Measurements from ENCODE around the gene ZNF526. TPM values are rescaled to one million over a fixed set of nuclear protein-coding genes. Genes with fewer than 3 reads are reported as not detected.

ZNF526 gene
- total and polyA plus RNA-seq, 9 donors = 5.4 to 8.7 (median 6.5) TPM

DNA sequence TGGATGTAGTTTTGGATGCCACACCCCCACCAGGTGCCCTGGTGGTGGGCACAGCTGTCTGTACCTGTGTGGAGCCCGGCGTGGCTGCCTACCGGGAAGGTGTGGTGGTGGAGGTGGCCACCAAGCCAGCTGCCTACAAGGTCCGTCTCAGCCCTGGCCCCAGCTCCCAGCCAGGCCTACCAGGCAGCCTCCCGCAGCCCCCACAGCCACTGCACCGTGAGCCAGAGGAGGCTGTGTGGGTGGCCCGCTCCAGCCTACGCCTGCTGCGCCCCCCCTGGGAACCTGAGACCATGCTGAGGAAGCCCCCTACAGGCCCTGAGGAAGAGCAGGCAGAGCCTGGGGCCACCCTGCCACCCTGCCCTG is 52.4 kb downstream of the ZNF526 start:
- no peaks in the 10 kb centered on the region for H3K27me3 ChIP-seq (ENCODE audit: control insufficient read depth, insufficient read depth, low read length)
- peaks cover 50% of the 10 kb centered on the region for H3K36me3 ChIP-seq (ENCODE audit: control insufficient read depth, insufficient read depth, low read length)
- H3K27ac ChIP-seq (ENCODE audit: low read length) = no peak overlapping the region
- 60% methylated on average over 6 of the region's 9 CpGs for WGBS (ENCODE audit: insufficient coverage)
- peaks cover 41% of the 10 kb centered on the region for H3K4me1 ChIP-seq (ENCODE audit: control insufficient read depth, insufficient read depth, low read length)
- no peak overlapping the region for H3K4me3 ChIP-seq (ENCODE audit: low read length)
- no peak for DNase-seq
- H3K9me3 ChIP-seq (replicated peaks; ENCODE audit: control insufficient read depth, low read depth, low read length) = no peaks in the 10 kb centered on the region

DNA sequence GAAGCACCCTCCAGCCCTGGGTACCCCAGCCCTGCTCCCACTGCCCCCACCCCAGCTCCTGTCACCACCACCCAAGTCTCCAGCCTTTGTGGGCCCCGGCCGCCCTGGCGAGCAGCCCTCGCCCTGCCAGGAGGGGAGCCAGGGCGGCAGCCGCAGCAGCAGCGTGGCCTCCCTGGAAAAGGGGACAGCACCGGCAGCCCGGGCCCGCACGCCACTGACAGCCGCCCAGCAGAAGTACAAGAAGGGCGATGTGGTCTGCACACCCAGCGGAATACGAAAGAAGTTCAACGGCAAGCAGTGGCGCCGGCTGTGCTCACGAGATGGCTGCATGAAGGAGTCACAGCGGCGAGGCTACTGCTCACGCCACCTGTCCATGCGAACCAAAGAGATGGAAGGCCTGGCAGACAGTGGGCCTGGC is 52.9 kb downstream of the ZNF526 start:
- H3K4me3 ChIP-seq (ENCODE audit: low read length) = no peak overlapping the region
- no peak for DNase-seq
- no peaks in the 10 kb centered on the region for H3K9me3 ChIP-seq (replicated peaks; ENCODE audit: control insufficient read depth, low read depth, low read length)
- H3K36me3 ChIP-seq (ENCODE audit: control insufficient read depth, insufficient read depth, low read length) = peaks cover 51% of the 10 kb centered on the region
- no peaks in the 10 kb centered on the region for H3K27me3 ChIP-seq (ENCODE audit: control insufficient read depth, insufficient read depth, low read length)
- no peak overlapping the region for H3K27ac ChIP-seq (ENCODE audit: low read length)
- H3K4me1 ChIP-seq (ENCODE audit: control insufficient read depth, insufficient read depth, low read length) = peaks cover 41% of the 10 kb centered on the region
- WGBS (ENCODE audit: insufficient coverage) = 95% methylated on average over 23 of the region's 23 CpGs

DNA sequence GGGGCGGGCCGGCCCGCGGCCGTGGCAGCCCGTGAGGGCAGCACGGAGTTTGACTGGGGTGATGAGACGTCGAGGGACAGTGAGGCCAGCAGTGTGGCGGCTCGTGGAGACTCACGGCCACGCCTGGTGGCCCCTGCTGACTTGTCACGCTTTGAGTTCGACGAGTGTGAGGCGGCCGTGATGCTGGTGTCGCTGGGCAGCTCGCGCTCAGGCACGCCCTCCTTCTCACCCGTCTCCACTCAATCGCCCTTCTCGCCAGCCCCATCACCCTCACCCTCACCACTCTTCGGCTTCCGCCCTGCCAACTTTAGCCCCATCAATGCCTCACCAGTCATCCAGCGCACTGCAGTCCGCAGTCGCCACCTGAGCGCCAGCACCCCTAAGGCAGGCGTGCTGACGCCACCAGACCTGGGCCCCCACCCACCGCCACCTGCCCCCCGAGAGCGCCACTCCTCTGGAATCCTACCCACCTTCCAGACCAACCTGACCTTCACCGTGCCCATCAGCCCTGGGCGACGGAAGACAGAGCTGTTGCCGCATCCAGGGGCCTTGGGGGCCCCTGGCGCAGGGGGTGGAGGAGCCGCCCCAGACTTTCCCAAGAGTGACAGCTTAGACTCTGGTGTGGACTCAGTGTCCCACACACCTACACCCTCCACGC is 53.4 kb downstream of the ZNF526 start:
- WGBS (ENCODE audit: insufficient coverage) = 93% methylated on average over 43 of the region's 43 CpGs
- peaks cover 46% of the 10 kb centered on the region for H3K4me1 ChIP-seq (ENCODE audit: control insufficient read depth, insufficient read depth, low read length)
- peaks cover 51% of the 10 kb centered on the region for H3K36me3 ChIP-seq (ENCODE audit: control insufficient read depth, insufficient read depth, low read length)
- no peak overlapping the region for H3K4me3 ChIP-seq (ENCODE audit: low read length)
- no peak overlapping the region for H3K27ac ChIP-seq (ENCODE audit: low read length)
- no peaks in the 10 kb centered on the region for H3K9me3 ChIP-seq (replicated peaks; ENCODE audit: control insufficient read depth, low read depth, low read length)
- H3K27me3 ChIP-seq (ENCODE audit: control insufficient read depth, insufficient read depth, low read length) = no peaks in the 10 kb centered on the region
- peak; percentile 5 for DNase-seq

DNA sequence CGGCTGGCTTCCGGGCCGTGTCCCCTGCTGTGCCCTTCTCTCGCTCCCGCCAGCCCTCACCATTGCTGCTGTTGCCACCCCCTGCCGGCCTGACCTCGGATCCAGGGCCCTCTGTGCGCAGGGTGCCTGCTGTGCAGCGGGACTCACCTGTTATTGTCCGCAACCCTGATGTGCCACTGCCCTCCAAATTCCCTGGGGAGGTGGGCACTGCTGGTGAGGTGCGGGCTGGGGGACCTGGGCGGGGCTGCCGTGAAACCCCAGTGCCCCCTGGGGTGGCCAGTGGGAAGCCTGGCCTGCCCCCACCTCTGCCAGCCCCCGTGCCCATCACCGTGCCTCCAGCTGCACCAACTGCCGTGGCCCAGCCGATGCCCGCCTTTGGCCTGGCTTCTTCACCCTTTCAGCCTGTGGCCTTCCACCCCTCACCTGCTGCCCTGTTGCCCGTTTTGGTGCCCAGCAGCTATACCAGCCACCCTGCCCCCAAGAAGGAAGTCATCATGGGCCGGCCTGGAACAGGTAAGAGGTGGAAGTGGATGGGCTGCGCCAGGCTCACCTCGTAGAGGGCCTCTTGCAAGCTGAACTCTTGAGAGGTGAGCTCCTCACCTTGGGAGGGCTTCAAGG is 54.1 kb downstream of the ZNF526 start:
- H3K36me3 ChIP-seq (ENCODE audit: control insufficient read depth, insufficient read depth, low read length) = peaks cover 51% of the 10 kb centered on the region
- no peaks in the 10 kb centered on the region for H3K27me3 ChIP-seq (ENCODE audit: control insufficient read depth, insufficient read depth, low read length)
- no peaks in the 10 kb centered on the region for H3K9me3 ChIP-seq (replicated peaks; ENCODE audit: control insufficient read depth, low read depth, low read length)
- peak; percentile 6 for DNase-seq
- H3K27ac ChIP-seq (ENCODE audit: low read length) = no peak overlapping the region
- peaks cover 53% of the 10 kb centered on the region for H3K4me1 ChIP-seq (ENCODE audit: control insufficient read depth, insufficient read depth, low read length)
- WGBS (ENCODE audit: insufficient coverage) = 95% methylated on average over 20 of the region's 22 CpGs
- H3K4me3 ChIP-seq (ENCODE audit: low read length) = no peak overlapping the region

DNA sequence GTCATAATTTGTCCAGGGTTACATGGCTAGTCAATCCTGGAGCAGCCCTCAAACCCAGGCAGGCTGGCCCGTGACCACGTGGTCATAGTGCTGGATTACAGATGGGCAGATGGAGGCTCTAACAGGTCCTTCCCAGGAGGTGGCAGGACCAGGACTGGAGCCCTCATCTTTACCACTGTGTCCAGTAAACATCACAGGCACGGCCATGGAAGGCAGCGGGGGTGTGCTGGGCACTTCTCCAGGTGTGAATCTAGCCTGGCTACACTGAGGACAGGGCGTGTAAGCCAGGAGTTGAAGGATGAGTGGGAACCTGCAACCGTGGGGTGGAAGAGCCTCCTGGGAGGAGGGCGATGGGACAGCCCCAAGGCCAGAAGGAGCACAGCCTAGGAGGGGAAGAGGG is 55.0 kb downstream of the ZNF526 start:
- Histone ChIP-seq H3K9me3 (replicated peaks; ENCODE audit: control insufficient read depth, low read depth, low read length) (no peaks in the 10 kb centered on the region), H3K4me1 (ENCODE audit: control insufficient read depth, insufficient read depth, low read length) (peaks cover 52% of the 10 kb centered on the region), H3K4me3 (ENCODE audit: low read length) (no peak overlapping the region), H3K27me3 (ENCODE audit: control insufficient read depth, insufficient read depth, low read length) (no peaks in the 10 kb centered on the region), H3K36me3 (ENCODE audit: control insufficient read depth, insufficient read depth, low read length) (peaks cover 51% of the 10 kb centered on the region), H3K27ac (ENCODE audit: low read length) (no peak overlapping the region)
- DNase-seq = peak; percentile 9
- 70% methylated on average over 6 of the region's 7 CpGs for WGBS (ENCODE audit: insufficient coverage)

DNA sequence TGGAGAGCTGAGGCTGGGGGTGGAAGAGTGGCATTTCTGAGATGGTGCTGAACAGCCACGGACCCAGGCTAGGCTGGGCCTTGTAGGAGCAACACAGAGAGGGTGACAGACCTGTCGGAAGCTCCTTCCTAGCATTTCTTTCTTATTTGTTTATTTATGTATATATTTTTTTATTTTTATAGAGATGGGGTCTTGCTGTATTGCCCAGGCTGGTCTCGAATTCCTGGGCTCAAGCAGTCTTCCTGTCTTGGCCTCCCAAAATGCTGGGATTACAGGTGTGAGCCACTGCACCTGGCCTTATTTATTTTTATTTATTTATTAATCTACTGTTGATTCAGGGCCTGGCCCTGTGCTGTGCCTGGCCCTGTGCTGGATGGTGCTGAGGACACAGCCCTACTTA is 55.4 kb downstream of the ZNF526 start:
- Histone ChIP-seq H3K9me3 (replicated peaks; ENCODE audit: control insufficient read depth, low read depth, low read length) (no peaks in the 10 kb centered on the region), H3K36me3 (ENCODE audit: control insufficient read depth, insufficient read depth, low read length) (peaks cover 51% of the 10 kb centered on the region), H3K4me1 (ENCODE audit: control insufficient read depth, insufficient read depth, low read length) (peaks cover 48% of the 10 kb centered on the region), H3K27ac (ENCODE audit: low read length) (no peak overlapping the region), H3K27me3 (ENCODE audit: control insufficient read depth, insufficient read depth, low read length) (no peaks in the 10 kb centered on the region), H3K4me3 (ENCODE audit: low read length) (no peak overlapping the region)
- DNase-seq = no peak
- WGBS (ENCODE audit: insufficient coverage) = no CpG with 5 or more reads among the region's 3 CpGs

DNA sequence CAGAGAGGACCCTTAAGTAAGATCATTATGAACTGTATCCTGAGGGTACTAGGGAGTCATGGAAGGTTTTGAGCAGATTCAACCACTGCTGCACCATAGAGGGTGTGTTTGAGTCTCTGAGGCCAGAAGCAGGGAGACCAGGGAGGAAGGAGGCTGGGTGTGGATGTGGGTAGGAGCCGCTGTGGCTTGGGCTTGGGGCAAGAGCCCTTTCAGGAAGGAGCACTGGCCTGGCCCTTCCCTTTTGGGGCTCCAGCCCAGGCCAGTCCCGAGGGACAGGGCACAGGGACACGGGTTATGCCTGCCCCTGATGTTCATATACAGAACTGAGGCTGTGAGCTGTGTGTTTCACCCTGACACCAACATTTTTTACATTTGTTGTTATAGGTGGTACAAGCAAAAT is 56.2 kb downstream of the ZNF526 start:
- peaks cover 46% of the 10 kb centered on the region for H3K4me1 ChIP-seq (ENCODE audit: control insufficient read depth, insufficient read depth, low read length)
- no peak overlapping the region for H3K27ac ChIP-seq (ENCODE audit: low read length)
- WGBS (ENCODE audit: insufficient coverage) = 86% methylated on average over 1 of the region's 3 CpGs

DNA sequence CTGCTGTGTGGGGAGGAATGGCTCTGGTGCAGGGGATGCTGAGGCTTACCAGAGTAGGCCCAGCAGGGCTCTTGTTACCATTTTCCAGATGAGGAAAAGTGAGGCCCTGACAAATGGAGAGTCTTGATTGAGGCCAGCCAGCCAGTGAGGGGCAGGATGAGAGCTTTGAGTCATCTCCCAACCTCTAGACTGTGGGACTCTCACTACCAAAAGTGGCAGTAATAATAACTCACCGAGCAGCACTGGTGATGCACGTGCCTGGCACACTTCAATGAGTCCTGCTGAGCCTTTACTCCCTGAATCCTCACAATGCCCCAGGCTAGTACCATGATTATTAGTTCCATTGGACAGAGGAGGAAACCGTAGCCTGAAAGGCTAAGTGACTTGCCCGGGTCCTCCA is 56.7 kb downstream of the ZNF526 start:
- Histone ChIP-seq H3K27me3 (ENCODE audit: control insufficient read depth, insufficient read depth, low read length) (no peaks in the 10 kb centered on the region), H3K4me1 (ENCODE audit: control insufficient read depth, insufficient read depth, low read length) (peaks cover 49% of the 10 kb centered on the region), H3K27ac (ENCODE audit: low read length) (no peak overlapping the region), H3K9me3 (replicated peaks; ENCODE audit: control insufficient read depth, low read depth, low read length) (no peaks in the 10 kb centered on the region), H3K36me3 (ENCODE audit: control insufficient read depth, insufficient read depth, low read length) (peaks cover 48% of the 10 kb centered on the region), H3K4me3 (ENCODE audit: low read length) (no peak overlapping the region)
- no peak for DNase-seq
- WGBS (ENCODE audit: insufficient coverage) = 70% methylated on average over 1 of the region's 4 CpGs

More for the DNA sequence above, 56.2 kb downstream of the ZNF526 start:
- no peak for DNase-seq
- H3K9me3 ChIP-seq (replicated peaks; ENCODE audit: control insufficient read depth, low read depth, low read length) = no peaks in the 10 kb centered on the region
- peaks cover 51% of the 10 kb centered on the region for H3K36me3 ChIP-seq (ENCODE audit: control insufficient read depth, insufficient read depth, low read length)
- no peak overlapping the region for H3K4me3 ChIP-seq (ENCODE audit: low read length)
- H3K27me3 ChIP-seq (ENCODE audit: control insufficient read depth, insufficient read depth, low read length) = no peaks in the 10 kb centered on the region

Other genes with a start within 250 kb of the ZNF526 start
- gene ATP1A3, start 226.1 kb upstream of the ZNF526 start, total RNA-seq = 0.18 TPM
- gene ATP1A3, start 226.1 kb upstream of the ZNF526 start, polyA plus RNA-seq (ENCODE audit: insufficient read depth in 1 of 8, insufficient read length in 8 of 8, low replicate concordance in 1 of 8) = 1 to 10 TPM in 1 of 8 donors, under 1 TPM in 7; 0.49 to 1.2 (median 0.66) TPM
- gene GRIK5, start 150.1 kb upstream of the ZNF526 start, total RNA-seq = 1.3 TPM
- gene GRIK5, start 150.1 kb upstream of the ZNF526 start, polyA plus RNA-seq (ENCODE audit: insufficient read depth in 1 of 8, insufficient read length in 8 of 8, low replicate concordance in 1 of 8) = 1 to 10 TPM; 1.5 to 5.8 (median 3.4) TPM
- 6.4 TPM for gene ZNF574, start 144.1 kb upstream of the ZNF526 start, total RNA-seq
- gene ZNF574, start 144.1 kb upstream of the ZNF526 start, polyA plus RNA-seq (ENCODE audit: insufficient read depth in 1 of 8, insufficient read length in 8 of 8, low replicate concordance in 1 of 8) = 10 to 100 TPM in 7 of 8 donors, 1 to 10 TPM in 1; 9.3 to 13.4 (median 12.1) TPM
- 0.35 TPM for gene POU2F2, start 87.9 kb upstream of the ZNF526 start, total RNA-seq
- 1 to 10 TPM; 1.0 to 1.7 (median 1.2) TPM for gene POU2F2, start 87.9 kb upstream of the ZNF526 start, polyA plus RNA-seq (ENCODE audit: insufficient read depth in 1 of 8, insufficient read length in 8 of 8, low replicate concordance in 1 of 8)
- gene DEDD2, start 2.6 kb upstream of the ZNF526 start, total RNA-seq = 11.7 TPM
- gene DEDD2, start 2.6 kb upstream of the ZNF526 start, polyA plus RNA-seq (ENCODE audit: insufficient read depth in 1 of 8, insufficient read length in 8 of 8, low replicate concordance in 1 of 8) = 10 to 100 TPM; 12.2 to 16.3 (median 13.9) TPM
- 11.6 TPM for gene GSK3A, start 22.3 kb downstream of the ZNF526 start, total RNA-seq
- gene GSK3A, start 22.3 kb downstream of the ZNF526 start, polyA plus RNA-seq (ENCODE audit: insufficient read depth in 1 of 8, insufficient read length in 8 of 8, low replicate concordance in 1 of 8) = 10 to 100 TPM; 40.1 to 51.6 (median 45.3) TPM
- gene ERF, start 34.8 kb downstream of the ZNF526 start, total RNA-seq = 17.3 TPM
- gene ERF, start 34.8 kb downstream of the ZNF526 start, polyA plus RNA-seq (ENCODE audit: insufficient read depth in 1 of 8, insufficient read length in 8 of 8, low replicate concordance in 1 of 8) = 10 to 100 TPM; 31.6 to 51.6 (median 39.9) TPM
- 13.6 TPM for gene CIC, start 48.9 kb downstream of the ZNF526 start, total RNA-seq
- 10 to 100 TPM; 33.4 to 52.7 (median 42.0) TPM for gene CIC, start 48.9 kb downstream of the ZNF526 start, polyA plus RNA-seq (ENCODE audit: insufficient read depth in 1 of 8, insufficient read length in 8 of 8, low replicate concordance in 1 of 8)
- gene PRR19, start 81.8 kb downstream of the ZNF526 start, total RNA-seq = 0.27 TPM
- gene PRR19, start 81.8 kb downstream of the ZNF526 start, polyA plus RNA-seq (ENCODE audit: insufficient read depth in 1 of 8, insufficient read length in 8 of 8, low replicate concordance in 1 of 8) = 1 to 10 TPM in 2 of 8 donors, under 1 TPM in 6; 0.57 to 1.4 (median 0.80) TPM
- 28.9 TPM for gene PAFAH1B3, start 82.3 kb downstream of the ZNF526 start, total RNA-seq
- 10 to 100 TPM; 31.2 to 42.7 (median 35.9) TPM for gene PAFAH1B3, start 82.3 kb downstream of the ZNF526 start, polyA plus RNA-seq (ENCODE audit: insufficient read depth in 1 of 8, insufficient read length in 8 of 8, low replicate concordance in 1 of 8)
- 0.04 TPM for gene TMEM145, start 93.0 kb downstream of the ZNF526 start, total RNA-seq
- gene TMEM145, start 93.0 kb downstream of the ZNF526 start, polyA plus RNA-seq (ENCODE audit: insufficient read depth in 1 of 8, insufficient read length in 8 of 8, low replicate concordance in 1 of 8) = under 1 TPM; 0.09 to 0.56 (median 0.34) TPM
- gene MEGF8, start 105.3 kb downstream of the ZNF526 start, total RNA-seq = 12.6 TPM
- 10 to 100 TPM; 24.1 to 38.9 (median 34.4) TPM for gene MEGF8, start 105.3 kb downstream of the ZNF526 start, polyA plus RNA-seq (ENCODE audit: insufficient read depth in 1 of 8, insufficient read length in 8 of 8, low replicate concordance in 1 of 8)
- gene CNFN, start 170.0 kb downstream of the ZNF526 start, total RNA-seq = not detected
- gene CNFN, start 170.0 kb downstream of the ZNF526 start, polyA plus RNA-seq (ENCODE audit: insufficient read depth in 1 of 8, insufficient read length in 8 of 8, low replicate concordance in 1 of 8) = 1 to 10 TPM in 1 of 8 donors, under 1 TPM in 3, not detected in 4; 0.24 to 1.2 (median 0.38) TPM
- gene LIPE, start 207.1 kb downstream of the ZNF526 start, total RNA-seq = 3.8 TPM
- gene LIPE, start 207.1 kb downstream of the ZNF526 start, polyA plus RNA-seq (ENCODE audit: insufficient read depth in 1 of 8, insufficient read length in 8 of 8, low replicate concordance in 1 of 8) = 10 to 100 TPM in 2 of 8 donors, 1 to 10 TPM in 6; 6.9 to 10.1 (median 8.6) TPM
- gene CXCL17, start 222.6 kb downstream of the ZNF526 start, total RNA-seq = not detected
- under 1 TPM in 2 of 8 donors, not detected in 6; 0.44 to 0.86 TPM for gene CXCL17, start 222.6 kb downstream of the ZNF526 start, polyA plus RNA-seq (ENCODE audit: insufficient read depth in 1 of 8, insufficient read length in 8 of 8, low replicate concordance in 1 of 8)